Epithelial cell of esophagus (primary cell): ENCODE data around the gene LEKR1.
A peak's percentile ranks its signal among the peaks of the same experiment; 100 is the strongest.

Source experiments
- DNase-seq: peaks from one replicate; pipeline ENCODE4 v3.0.0; 2010; ENCODE audit warnings: low read depth
- H3K4me3 ChIP-seq: 2 replicates; pipeline ENCODE4 v1.5.1; 2011; ENCODE audit warnings: mild to moderate bottlenecking, low read length, control low read depth
- TF ChIP-seq, protein P1 (sequence below): IDR thresholded peaks from 2 replicates; pipeline ENCODE4 v1.5.1; 2011; ENCODE audit warnings: low read depth, mild to moderate bottlenecking, low read length, control low read depth, inconsistent platforms; ENCODE audit not compliant: insufficient read depth; ENCODE audit errors: missing control alignments

LEKR1 gene

DNA sequence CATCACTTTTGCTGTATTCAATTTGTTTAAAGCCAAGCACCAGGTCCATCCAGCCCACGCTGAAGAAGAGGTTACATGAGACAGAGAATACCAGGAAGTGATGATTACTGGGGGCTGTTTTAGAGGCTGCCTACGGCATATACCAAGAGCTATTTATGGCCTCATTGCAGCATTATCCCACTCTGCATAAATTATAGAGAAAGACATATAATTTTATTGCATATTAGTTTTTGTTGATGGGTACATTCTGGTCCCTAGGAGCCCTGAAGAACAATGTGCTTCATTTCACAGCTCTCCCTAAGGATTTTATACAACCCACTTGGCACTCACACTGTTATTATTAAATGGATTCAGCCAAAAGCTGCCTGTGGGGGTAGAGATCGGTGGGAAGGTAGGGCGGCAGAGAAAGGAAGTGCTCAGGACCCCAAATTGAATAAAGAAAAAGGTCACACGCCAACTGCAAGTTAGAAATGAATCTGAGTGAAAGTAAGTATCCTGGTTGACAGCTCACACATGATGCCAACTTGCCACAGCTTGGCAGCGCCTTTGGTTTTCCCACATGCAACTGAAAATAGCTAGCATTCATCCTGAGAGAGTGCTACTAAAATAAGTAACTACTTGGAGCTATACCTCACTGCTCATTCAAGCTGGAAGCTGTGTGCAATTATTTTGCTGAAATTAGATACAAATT, 260.1 kb downstream of the LEKR1 start:
- TF ChIP-seq, protein P1, sequence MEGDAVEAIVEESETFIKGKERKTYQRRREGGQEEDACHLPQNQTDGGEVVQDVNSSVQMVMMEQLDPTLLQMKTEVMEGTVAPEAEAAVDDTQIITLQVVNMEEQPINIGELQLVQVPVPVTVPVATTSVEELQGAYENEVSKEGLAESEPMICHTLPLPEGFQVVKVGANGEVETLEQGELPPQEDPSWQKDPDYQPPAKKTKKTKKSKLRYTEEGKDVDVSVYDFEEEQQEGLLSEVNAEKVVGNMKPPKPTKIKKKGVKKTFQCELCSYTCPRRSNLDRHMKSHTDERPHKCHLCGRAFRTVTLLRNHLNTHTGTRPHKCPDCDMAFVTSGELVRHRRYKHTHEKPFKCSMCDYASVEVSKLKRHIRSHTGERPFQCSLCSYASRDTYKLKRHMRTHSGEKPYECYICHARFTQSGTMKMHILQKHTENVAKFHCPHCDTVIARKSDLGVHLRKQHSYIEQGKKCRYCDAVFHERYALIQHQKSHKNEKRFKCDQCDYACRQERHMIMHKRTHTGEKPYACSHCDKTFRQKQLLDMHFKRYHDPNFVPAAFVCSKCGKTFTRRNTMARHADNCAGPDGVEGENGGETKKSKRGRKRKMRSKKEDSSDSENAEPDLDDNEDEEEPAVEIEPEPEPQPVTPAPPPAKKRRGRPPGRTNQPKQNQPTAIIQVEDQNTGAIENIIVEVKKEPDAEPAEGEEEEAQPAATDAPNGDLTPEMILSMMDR = no peak
- peak; percentile 33 for DNase-seq
- H3K4me3 ChIP-seq = no peak overlapping the region

DNA sequence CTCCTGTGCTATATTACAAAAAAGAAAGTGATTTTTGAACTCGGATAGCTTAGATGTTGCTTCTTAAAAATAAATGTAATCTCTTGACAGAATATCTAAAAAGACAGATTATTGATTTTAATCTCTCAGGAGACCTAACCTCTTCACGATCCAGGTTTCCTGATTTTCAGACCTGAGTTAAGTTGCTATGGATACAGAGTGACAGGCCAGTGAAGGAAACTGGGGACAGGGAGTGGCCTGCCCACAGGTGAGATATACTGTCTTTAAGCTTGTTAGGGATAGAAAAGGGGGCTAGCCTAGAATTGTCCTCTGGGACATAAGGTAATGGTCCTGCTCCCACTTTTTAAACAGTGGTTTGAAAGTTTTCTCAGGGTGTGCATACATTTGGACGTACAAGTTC, 260.6 kb downstream of the LEKR1 start:
- no peak for DNase-seq
- TF ChIP-seq, protein P1 = no peak
- no peak overlapping the region for H3K4me3 ChIP-seq

DNA sequence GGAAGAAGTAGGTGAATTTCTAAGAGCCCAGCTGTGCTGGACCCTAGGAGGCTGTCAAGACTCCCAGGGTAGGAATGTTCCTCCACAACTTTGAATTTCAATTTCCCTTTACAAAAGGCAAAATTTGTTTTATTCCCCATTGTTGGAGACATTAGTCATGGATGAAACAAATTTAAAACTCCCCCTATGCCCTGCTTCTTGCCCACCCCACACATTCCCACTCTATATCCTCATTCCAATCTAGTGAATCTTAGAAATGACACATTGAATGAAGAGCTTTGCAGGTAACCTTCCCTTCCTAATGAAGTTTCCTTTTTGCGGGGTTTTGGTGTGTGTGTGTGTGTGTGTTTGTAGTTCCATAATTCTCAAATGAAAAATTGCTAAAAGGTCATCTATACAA, 261.2 kb downstream of the LEKR1 start:
- H3K4me3 ChIP-seq = no peak overlapping the region
- TF ChIP-seq, protein P1 = no peak
- DNase-seq = peak; percentile 71

DNA sequence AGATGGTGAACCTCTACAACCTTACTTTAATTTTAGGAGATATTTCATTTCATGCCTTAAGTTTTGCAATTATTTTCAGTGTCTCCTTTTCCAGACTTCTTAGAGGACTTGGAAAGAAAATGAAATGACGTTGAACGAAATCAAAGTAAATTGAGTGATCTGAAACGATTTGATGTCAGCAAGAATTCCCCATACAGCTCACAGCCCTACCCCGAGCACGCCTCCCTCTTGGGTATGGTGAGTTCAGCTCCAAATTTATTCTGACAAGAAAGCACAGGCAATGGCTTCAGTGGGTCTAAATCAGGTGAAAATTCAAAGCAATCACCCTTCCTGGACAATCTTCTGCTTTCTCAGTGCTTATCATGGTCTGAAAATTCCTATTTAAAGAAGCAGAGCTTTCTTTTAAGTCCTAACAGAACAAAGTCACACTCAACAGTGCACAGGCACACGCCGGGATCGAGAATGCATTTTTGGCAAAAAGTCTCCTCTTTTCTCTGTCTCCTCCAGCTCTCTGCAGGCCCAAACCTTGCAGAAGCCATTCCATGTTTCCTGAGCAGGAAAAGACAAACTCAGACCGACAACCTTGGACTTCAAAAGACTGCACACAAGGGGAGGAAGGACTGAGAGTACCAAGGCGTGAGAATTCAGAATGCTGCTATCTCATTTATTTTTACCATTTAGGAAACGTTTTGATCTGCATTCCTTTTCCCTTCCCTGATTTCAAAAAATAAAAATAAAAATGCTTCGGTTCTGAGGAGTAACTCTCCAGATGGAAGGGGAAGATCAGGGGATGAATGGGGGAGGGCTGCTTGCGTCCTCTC, 261.8 kb downstream of the LEKR1 start:
- DNase-seq = peak; percentile 21
- peak overlapping the region; percentile 57 for H3K4me3 ChIP-seq
- TF ChIP-seq, protein P1 = no peak

DNA sequence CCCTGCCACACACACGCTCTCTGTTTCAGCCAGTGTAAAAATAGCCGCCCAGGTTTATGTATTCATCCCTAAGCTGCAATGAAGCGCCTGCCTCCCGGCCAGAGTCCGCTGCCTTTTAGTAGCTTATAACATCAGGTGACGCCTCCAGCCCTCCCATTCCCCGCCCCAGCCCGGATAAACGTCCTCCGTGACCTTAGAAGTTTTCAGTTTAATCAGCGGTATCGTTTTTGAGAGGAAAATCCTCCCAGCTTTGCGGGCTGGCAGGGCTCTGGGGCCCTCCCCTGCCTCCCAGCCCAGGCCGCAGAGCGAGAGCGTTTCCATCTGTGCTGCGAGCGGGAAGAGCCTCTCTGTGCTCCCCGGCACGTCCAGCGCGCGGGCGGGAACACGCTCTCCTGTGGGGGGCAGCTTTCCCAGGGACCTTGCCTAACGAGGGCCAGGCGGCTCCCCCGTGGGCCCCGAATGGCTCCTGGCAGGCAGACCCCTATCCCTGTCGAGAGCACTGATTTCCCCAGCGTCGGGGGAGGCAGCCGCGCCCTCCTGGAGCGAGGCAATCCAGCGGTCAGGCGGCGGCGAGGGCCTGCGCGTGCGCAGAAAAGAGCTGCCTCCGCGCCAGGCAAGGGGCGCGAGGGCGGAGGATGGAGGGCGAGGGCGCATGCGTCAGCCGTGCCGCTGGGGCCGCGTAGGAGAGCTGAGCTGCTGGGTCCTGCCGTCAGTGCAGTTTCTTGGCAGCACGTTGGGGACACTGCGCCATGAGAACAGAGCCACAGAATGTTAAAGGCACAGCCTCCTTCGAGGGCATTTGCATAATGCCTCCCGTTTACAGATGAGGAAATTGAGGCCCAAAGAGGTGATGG, 262.7 kb downstream of the LEKR1 start:
- TF ChIP-seq, protein P1 = peak; percentile 11
- peak overlapping the region; percentile 57 for H3K4me3 ChIP-seq
- DNase-seq = peak; percentile 86

DNA sequence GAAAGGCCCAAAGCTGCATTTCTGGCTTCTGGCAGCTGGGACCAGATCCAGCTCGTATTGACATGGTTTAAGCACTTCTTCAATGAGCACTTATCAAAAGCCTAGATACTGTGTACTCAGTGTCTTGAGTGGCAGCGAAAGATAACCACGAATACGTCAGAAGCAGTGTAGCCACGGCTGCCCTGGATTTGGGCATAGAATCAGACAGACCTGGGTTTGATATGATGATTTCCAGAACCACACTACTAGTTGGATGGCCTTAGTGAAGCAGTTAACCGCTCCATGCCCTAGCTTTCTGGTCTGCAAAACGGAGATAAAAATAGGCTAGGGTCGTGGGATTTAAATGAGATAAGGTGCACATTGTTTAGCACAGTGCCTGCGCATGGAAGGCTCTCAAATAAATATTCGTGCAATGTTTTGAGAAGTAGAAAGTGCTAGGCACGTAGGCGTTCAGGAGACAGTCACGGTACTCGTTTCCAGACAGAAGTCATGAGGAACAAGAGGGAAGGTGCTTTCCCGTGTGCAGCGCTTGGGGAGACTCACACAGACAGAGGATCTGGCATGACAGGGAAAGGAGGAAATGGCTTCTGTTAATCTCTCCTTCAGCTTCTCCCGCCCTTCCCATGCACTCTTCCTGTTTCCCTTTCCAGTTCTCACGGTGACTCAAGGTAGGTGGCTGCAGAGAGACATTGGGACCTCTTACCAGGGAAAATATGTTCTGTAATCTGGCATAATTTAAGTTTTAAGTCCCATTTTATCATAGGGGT, 263.5 kb downstream of the LEKR1 start:
- DNase-seq = peak; percentile 85
- peak overlapping the region; percentile 12 for H3K4me3 ChIP-seq

More for the DNA sequence above, 263.5 kb downstream of the LEKR1 start:
- TF ChIP-seq, protein P1 = no peak
